A204.1 (cell line): Measurements from ENCODE around the gene OOSP2.
"Not testable (repeated sequence)": the region's sequence is repeated elsewhere in the genome, so short reads cannot be mapped to it uniquely, and the experiment has no call there.

Experiments
- FAIRE-seq: peaks from 2 replicates; lab custom pipeline; 2012; peaks lifted over from hg19 to GRCh38; lab: Jason Lieb, UNC

OOSP2 gene, protein sequence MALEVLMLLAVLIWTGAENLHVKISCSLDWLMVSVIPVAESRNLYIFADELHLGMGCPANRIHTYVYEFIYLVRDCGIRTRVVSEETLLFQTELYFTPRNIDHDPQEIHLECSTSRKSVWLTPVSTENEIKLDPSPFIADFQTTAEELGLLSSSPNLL

DNA sequence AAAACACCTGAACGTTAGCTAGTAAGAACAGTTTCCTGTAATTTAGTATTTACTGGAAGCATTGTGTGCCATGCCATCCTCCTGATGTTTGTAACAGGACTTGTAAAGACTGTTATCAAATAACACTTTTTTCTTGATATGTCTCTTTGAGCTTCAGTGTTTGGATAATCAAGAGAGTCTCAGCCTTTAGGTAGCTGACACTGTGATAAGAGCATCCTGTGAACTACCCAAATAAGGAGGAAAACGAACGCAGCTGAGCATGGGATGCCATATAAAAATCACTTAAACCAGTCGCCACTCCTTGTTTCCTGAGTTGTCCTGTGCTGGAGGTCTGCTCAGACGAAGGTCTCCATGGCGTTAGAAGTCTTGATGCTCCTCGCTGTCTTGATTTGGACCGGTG is at the start of gene OOSP2:
OOSP2 (plus strand) TSS at position 301 of the 400 bp plus-strand sequence; CDS start at position 352, 51 bp downstream.
- FAIRE-seq: no peak

DNA sequence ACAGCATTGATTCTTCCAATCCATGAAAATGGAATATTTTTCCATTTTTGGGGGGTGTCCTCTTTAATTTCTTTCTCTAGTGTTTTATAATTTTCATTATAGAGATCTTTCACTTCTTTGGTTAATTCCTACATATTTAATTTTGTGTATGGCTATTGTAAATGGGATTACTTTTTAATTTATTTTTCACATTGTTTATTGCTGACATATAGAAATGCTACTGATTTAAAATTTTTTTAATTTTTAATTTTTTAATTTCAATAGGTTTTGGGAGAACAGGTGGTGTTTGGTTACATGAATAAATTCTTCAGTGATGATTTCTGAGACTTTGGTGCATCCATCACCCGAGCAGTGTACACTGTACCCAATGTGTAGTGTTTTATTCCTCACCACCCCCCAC is 49.8 kb upstream of the OOSP2 start:
- FAIRE-seq: no peak

DNA sequence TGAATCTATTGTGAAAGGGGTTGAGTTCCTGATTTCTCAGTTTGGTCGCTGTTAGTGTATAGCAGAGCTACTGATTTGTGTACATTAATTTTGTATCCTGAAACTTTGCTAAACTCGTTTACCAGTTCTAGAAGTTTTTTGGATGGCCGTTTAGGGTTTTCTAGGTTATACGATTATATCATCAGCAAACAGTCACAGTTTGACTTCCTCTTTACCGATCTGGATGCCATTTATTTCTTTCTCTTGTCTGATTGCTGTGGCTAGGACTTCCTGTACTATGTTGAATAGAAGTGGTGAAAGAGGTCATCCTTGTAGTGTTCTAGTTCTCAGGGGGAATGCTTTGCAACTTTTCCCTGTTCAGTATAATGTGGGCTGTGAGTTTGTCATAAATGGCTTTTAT is 47.8 kb upstream of the OOSP2 start:
- FAIRE-seq: no peak

DNA sequence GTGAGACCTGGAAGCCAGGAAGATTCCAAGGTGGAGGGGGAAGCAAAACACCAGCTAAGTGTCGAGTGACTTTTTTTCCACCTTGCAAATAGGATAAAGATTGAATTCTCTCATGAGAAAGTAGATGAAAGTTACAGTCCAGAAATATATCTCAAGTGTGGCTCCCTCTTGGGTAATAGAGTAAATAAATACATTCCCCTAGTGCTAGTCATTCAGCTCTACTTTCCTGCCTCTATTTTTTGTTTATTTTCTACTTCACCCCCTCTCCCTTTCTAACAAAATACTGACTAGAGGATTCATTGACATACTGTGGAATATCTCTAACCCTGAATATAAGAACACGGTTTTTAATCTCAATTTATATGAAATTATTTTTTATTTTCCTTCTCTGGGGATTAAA is 42.4 kb upstream of the OOSP2 start:
- no peak for FAIRE-seq

DNA sequence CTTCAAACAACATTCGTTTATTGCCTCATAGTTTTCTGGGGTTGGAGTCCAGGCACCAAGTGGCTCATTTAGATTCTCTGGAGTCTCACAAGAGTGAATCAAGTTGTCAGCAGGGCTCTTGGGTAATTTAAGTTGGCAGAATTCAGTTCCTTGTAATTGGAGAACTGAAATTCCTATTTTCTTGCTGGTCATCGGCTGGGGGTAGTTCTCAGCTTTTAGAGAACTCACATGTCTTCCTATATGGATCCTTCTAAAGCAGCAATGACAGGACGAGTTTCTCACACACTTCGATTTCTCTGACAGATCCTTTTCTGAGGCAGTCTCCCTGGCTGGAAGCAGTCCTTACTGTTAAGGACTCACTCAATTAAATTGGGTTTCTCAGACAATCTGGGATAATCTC is 40.5 kb upstream of the OOSP2 start:
- FAIRE-seq: no peak

DNA sequence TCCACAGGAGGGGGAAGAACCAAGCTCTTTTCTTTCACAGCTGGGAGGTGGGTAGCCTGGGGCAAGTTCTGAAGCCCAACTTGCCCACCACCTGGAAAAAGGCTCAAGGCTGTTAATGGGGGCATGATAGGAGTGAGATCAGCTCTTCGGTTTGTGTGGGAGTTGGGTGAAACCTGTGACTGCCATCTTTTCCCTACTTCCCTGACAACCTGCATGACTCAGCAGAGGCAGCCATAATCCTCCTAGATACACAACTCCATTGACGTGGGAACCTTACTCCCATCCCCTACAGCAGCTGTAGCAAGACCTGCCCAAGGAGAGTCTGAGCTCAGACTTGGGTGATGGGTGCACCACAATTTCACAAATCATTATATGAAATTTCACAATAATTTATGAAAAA is 36.5 kb upstream of the OOSP2 start:
- no peak for FAIRE-seq

DNA sequence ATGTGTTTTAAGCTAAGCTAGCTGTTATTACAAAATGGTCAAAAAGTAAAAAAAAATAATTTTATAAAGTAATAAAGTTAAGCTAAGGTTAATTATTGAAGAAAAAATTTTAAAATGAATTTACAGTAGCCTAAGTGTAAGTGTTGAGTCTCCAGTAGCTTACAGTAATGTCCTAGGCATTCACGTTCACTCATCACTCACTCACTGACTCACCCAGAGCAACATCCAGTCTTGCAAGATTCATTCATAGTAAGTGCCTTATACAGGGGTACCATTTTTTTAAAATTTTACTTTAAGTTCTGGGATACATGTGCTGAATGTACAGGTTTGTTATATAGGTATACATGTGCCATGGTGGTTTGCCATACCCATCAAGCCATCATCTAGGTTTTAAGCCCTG is 34.8 kb upstream of the OOSP2 start:
- no peak for FAIRE-seq

DNA sequence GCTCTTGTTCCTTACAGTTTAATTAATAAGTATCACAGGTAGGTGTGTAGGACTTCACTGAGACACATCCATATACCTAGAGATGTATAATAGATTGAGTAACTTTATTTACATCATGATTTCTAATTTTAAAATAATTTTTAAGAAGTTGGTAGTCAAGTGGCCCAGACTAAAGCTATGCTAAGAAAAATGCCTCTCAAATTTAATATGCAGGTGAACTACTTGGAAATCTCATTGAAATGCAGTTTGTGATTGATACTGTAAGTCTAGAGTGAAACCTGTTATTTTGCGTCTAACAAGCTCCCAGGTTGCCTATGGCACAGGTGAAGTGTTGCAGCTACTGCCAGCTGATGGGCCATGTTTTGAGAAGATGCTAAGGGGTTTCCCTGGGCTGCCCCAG is 23.3 kb upstream of the OOSP2 start, which contains the start of gene OOSP4B:
OOSP4B (plus strand) TSS at position 301 of the 400 bp plus-strand sequence.
- no peak for FAIRE-seq

DNA sequence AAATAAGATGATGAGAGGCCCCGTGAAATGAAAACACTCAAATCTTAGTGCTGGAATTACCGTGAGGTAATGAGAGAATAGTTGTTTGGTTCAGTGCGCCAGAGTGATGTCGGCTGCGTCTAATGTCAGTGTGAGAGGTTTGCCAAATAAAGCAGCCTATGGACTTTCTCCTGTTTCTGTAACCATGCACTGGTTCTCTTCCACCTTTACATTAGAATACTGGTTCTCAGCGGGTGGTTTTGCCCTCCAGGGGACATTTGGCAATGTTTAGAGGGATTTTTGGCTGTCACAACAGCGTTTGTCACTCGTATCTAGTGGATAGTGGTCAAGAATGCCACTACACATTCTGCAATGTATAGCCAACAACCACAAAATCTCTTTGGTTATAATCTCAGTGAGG is 22.2 kb upstream of the OOSP2 start:
- no peak for FAIRE-seq

DNA sequence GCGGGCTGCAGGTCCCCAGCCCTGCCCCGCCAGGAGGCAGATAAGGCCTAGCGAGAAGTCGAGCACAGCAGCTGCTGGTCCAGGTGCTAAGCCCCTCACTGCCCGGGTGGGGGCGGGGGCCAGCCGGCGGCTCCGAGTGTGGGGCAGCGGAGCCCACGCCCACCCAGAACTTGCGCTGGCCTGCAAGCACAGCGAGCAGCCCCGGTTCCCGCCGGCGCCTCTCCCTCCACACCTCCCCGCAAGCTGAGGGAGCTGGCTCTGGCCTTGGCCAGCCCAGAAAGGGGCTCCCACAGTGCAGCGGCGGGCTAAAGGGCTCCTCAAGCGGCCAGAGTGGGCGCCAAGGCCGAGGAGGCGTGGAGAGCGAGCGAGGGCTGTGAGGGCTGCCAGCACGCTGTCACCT is 19.8 kb upstream of the OOSP2 start:
- FAIRE-seq: not testable (repeated sequence)

DNA sequence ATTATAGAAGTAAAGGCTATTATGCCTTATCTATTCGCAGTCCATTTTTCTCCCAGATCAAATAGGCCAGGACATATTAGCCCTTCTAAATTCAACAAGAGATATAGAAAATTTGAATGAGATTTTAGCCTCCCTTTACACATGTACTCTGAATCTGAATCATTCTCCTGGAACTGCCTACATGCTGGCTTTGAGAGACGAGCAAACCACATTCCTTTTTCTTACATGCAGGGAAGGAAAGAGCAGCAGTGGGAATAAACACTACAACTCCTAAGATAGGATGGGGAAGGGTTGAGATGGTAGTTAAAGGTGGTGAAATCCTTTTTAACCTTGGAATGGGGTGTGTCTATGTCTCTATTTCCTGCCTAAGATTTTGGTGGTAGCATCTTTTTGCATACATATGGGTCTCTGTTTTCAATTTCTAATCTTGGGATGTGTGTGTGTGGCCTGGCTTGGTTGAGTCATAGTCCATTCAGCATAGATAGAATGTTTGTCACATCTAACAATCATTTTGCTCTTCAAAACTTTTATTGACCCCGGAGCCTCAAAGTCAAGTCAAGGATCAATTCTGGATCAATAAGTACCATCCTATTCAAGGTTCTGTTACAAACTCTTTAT is 11.1 kb upstream of the OOSP2 start:
- FAIRE-seq: no peak

DNA sequence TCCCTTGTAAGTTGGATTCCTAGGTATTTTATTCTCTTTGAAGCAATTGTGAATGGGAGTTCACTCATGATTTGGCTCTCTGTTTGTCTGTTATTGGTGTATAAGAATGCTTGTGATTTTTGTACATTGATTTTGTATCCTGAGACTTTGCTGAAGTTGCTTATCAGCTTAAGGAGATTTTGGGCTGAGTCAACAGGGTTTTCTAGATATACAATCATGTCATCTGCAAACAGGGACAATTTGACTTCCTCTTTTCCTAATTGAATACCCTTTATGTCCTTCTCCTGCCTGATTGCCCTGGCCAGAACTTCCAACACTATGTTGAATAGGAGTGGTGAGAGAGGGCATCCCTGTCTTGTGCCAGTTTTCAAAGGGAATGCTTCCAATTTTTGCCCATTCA is 10.2 kb downstream of the OOSP2 start:
- FAIRE-seq: not testable (repeated sequence)

DNA sequence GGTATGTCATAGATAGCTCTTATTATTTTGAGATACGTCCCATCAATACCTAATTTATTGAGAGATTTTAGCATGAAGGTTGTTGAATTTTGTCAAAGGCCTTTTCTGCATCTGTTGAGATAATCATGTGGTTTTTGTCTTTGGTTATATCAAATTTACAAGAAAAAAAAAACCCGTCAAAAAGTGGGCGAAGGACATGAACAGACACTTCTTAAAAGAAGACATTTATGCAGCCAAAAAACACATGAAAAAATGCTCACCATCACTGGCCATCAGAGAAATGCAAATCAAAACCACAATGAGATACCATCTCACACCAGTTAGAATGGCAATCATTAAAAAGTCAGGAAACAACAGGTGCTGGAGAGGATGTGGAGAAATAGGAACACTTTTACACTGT is 10.6 kb downstream of the OOSP2 start:
- FAIRE-seq: not testable (repeated sequence)

DNA sequence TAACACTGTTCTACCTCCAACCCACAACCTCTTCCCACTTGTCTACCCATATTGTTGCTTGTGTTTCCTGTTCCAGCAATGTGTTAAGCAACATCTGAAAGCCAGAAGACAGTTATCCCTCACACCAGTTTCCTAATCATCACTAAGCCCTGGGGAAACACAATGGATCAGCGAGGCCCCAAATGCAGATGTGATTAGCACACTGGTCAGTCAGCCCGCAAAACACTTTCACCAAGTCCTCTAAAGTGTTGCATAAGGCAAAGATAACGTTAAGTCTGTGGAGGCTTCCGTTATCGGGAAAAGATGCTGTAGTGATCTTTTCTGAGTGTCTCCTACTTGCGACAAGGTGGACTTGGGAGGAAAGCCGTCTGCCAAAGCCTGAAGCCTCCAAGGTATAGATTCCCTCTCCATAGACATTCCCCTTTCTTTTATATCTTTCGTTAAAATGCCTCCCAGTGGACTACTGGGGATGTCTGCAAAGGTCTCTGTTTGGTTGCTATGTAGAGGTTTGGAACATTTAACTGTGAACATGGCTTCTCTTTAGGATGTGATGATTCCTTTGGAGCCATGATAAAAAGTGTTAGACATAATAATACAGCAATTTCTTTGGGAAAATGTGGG is 16.2 kb downstream of the OOSP2 start, which contains the start of gene MS4A3:
MS4A3 (plus strand) TSS at position 317 of the 621 bp plus-strand sequence. CDS start 4,496 bp downstream, outside the sequence.
- no peak for FAIRE-seq

DNA sequence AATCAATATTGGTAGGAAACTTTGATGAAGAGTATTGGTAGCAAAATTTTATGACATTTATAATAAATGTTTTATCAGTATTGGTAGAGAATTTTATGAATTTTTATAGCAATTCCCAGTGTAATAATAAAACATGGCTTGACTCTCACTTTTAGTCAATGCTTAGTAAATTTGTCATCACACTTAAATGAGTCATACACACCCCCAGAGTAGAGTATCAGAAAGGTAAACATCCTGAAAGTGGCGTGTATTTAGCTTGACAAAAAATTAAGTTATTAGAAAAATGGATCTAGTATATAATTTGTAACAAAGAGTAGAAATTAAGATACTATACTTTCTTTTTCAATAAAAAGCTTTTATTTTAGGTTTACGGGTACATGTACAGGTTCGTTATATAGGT is 18.8 kb downstream of the OOSP2 start:
- FAIRE-seq: no peak

DNA sequence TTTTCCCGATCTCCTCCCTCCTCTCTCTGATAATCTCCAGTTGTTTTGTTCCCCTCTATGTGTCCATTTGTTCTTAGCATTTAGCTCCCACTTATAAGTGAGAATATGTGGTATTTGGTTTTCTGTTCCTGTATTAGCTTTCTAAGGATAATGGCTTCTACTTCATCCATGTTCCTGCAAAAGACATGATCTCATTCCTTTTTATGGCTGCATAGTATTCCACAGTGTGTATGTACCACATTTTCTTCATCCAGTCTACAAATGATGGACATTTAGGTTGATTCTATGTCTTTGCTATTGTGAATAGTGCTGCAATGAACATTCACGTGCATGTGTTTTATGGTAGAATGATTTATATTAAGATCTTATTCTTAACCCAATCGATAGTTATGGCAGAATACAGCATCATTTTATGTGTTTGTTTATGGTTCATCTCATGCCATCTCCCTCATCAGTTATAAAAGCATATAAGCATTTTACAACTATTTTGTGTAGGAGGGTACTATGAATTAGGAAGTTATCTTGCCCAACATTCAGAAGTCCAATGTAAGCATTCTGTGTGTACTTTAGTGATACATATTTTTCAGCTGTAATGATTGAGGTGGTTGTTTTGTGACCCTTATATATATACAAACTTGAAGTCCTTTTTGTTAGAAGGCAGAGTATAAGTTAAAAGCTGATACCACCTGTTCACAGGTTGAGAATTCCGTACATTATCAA is 19.5 kb downstream of the OOSP2 start:
- FAIRE-seq: no peak

DNA sequence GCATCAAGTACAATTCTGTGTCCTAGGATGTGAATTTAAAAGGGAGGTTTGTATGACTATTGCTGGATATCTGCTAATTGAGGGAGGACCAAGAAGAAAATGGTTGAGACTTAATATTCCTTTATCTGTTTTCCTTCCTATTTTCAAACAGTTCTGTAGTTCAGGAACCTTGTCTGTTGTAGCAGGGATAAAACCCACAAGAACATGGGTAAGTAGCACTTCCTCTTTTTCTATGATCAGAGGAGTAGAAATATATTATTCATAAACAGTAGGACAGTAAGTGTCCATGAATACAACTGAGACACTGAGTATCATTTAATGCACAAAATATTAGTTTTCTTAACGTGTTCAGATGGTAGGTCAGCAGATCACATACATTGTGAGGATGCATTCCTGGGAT is 23.9 kb downstream of the OOSP2 start:
- FAIRE-seq: no peak

DNA sequence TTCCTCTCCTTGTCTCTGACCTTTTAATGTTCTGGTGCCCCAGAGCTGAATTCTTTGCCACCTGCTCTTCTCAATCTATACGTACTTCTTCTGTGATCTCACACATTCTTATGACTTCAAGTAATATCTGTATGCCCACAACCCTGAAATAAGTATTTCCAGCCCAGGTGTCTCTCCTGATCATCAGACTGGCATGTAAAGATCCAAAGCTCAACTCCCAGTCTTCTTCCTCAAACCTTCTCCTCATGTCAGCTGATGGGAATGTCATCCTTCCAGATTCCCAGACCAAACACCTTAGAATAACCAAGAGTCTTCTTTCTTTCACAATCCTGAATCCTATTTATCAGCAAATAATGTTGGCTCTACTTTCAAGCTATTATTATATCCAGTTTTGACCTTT is 25.6 kb downstream of the OOSP2 start:
- FAIRE-seq: no peak

DNA sequence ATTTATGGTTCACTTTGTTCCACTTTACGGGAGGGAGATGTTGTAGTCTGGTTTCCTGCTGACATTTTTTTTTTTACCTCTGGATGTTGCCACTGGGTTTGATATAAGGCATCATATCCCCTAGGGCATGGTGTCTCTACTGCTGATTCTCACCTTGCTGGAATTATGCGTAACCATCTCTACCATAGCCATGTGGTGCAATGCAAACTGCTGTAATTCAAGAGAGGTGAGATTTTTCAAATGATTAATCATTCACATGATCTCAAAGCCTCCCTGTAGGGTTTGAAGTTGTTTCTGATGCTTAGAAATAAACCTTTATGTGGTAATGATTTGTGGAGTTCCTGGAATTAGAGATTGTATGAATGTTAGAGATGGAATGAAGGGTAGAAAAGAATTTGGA is 29.2 kb downstream of the OOSP2 start:
- FAIRE-seq: no peak

DNA sequence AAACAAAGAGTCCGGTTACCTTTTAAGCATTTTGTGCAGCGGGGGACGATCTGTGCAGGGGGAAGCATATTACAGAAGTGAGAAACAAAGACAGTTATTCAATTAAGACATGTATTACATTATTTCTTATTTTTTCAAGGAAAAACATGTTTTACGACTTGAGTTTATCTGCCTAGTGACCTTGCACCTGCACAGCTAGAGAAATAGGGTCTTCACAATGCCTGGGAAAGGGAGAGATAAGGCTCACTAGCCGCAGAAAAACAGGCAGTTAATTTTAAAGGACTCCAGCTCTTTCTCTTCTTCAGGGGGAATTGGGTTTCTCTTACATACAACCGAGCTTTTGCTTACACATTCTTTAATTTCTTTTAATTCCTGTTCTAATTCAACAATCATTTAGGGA is 31.4 kb downstream of the OOSP2 start:
- not testable (repeated sequence) for FAIRE-seq

DNA sequence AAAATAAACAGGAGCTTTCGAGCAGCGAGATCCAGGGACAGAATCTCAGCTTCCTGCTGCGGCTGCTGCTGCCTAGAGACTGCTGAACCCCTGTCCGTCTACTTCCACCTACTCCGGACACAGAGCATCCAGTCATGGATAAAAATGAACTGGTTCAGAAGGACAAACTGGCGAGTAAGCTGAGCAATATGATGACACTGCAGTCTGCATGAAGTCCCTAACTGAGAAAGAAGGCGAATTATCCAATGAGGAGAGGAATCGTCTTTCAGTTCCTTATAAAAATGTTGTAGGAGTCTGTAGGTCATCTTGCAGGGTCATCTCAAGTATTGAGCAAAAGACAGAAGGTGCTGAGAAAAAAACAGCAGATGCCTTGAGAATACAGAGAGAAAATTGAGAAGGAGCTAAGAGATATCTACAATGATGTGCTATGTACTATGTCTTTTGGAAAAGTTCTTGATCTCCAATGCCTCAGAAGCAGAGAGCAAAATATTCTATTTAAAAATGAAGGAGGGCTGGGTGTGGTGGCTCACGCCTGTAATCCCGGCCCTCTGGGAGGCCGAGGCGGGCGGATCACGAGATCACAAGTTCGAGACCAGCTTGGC is 37.1 kb downstream of the OOSP2 start:
- no peak for FAIRE-seq

DNA sequence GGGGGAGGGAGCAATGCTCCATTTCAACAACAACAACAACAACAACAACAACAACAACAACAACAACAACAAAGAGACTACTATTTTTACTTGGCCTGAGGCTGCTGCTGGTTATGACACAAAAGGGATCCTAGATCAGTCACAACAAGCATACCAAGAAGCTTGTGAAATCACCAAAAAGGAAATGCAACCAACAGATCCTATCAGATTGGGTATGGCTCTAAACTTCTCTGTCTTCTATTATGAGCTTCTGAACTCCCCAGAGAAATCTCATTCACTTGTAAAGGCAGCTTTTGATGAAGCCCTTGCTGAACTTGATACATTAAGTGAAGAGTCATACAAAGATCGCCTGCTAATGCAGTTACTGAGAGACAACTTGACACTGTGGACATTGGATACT is 37.8 kb downstream of the OOSP2 start:
- no peak for FAIRE-seq

DNA sequence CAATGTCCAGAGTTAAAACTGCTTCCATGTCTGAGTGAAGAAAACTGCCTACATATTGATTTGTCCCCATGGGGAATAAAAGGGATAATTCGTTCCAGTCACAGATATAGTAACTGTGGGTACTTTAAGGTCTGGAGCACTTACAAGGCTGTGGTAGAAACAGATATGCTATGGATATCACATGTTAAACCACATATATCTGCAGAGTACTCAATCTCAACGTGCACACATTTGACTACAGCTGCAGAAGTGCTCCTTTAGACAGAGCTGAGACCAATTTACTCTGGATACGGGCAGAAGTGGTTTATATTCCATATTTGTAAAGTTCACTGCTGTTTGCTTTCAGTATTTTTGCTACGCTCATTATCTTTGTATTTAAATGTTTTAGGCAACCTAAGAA is 38.5 kb downstream of the OOSP2 start:
- no peak for FAIRE-seq
